Measurements from ENCODE around the gene NFIL3.
"Not testable (repeated sequence)": the region's sequence is repeated elsewhere in the genome, so short reads cannot be mapped to it uniquely, and the experiment has no call there.

Gene NFIL3

GRCh38 chr9:91423785-91424402 lies at the start of gene NFIL3:
Gene NFIL3 (minus strand): TSS chr9:91423832. CDS start chr9:91410734, 13,098 bp downstream.
- peak; percentile 76 for DNase-seq

GRCh38 chr9:91471524-91471923 lies 47.9 kb upstream of the NFIL3 start:
- DNase-seq = not testable (repeated sequence)

GRCh38 chr9:91465420-91465819 lies 41.8 kb upstream of the NFIL3 start:
- no peak for DNase-seq

GRCh38 chr9:91458906-91459305 lies 35.3 kb upstream of the NFIL3 start:
- DNase-seq = no peak

GRCh38 chr9:91452844-91453243 lies 29.2 kb upstream of the NFIL3 start:
- no peak for DNase-seq

GRCh38 chr9:91451431-91452270 lies 28.0 kb upstream of the NFIL3 start:
- no peak for DNase-seq

GRCh38 chr9:91445135-91445534 lies 21.5 kb upstream of the NFIL3 start:
- no peak for DNase-seq

GRCh38 chr9:91443994-91444392 lies 20.4 kb upstream of the NFIL3 start:
- no peak for DNase-seq

- no peak for DNase-seq
These were observed 19.8 kb upstream of the NFIL3 start for GRCh38 chr9:91443321-91443993.

GRCh38 chr9:91436841-91437240 lies 13.2 kb upstream of the NFIL3 start:
- DNase-seq = no peak

GRCh38 chr9:91433180-91433579 lies 9.5 kb upstream of the NFIL3 start:
- peak; percentile 86 for DNase-seq

- no peak for DNase-seq
These were observed 7.9 kb upstream of the NFIL3 start for GRCh38 chr9:91431485-91431884.

GRCh38 chr9:91429501-91429900 lies 5.9 kb upstream of the NFIL3 start:
- DNase-seq = no peak

GRCh38 chr9:91428927-91429351 lies 5.3 kb upstream of the NFIL3 start:
- DNase-seq = no peak

- DNase-seq = no peak
These were observed 4.8 kb upstream of the NFIL3 start for GRCh38 chr9:91428436-91428835.

- no peak for DNase-seq
These were observed 4.2 kb upstream of the NFIL3 start for GRCh38 chr9:91427873-91428272.

- no peak for DNase-seq
These were observed 2.6 kb upstream of the NFIL3 start for GRCh38 chr9:91426123-91426745.

- DNase-seq = no peak
These were observed 1.6 kb upstream of the NFIL3 start for GRCh38 chr9:91425271-91425670.

- peak; percentile 62 for DNase-seq
These were observed 958 bp upstream of the NFIL3 start for GRCh38 chr9:91424403-91425176.

- DNase-seq = peak; percentile 25
These were observed 597 bp downstream of the NFIL3 start for GRCh38 chr9:91422758-91423711.
